Measurements from ENCODE around the gene BMPER. TPM values are rescaled to one million over a fixed set of nuclear protein-coding genes. Genes with fewer than 3 reads are reported as not detected.

Gene BMPER
- polyA plus RNA-seq, 1 donor from 2014 or later: not detected

- H3K27ac Mint-ChIP-seq: no peak overlapping the region
- H3K27me3 Mint-ChIP-seq: peaks cover 4% of the 10 kb centered on the region
- no peaks in the 10 kb centered on the region for H3K36me3 Mint-ChIP-seq
- H3K9me3 Mint-ChIP-seq: no peaks in the 10 kb centered on the region
- H3K4me3 Mint-ChIP-seq: no peak overlapping the region
- H3K4me1 Mint-ChIP-seq: no peaks in the 10 kb centered on the region
Observed at GRCh38 chr7:33882950-33883670, 22.2 kb upstream of the BMPER start.

- H3K27ac Mint-ChIP-seq: no peak overlapping the region
- H3K27me3 Mint-ChIP-seq: peaks cover 4% of the 10 kb centered on the region
- H3K4me3 Mint-ChIP-seq: no peak overlapping the region
- no peaks in the 10 kb centered on the region for H3K4me1 Mint-ChIP-seq
- no peaks in the 10 kb centered on the region for H3K9me3 Mint-ChIP-seq
- H3K36me3 Mint-ChIP-seq: no peaks in the 10 kb centered on the region
Observed at GRCh38 chr7:33883671-33883965, 21.7 kb upstream of the BMPER start.

DNA sequence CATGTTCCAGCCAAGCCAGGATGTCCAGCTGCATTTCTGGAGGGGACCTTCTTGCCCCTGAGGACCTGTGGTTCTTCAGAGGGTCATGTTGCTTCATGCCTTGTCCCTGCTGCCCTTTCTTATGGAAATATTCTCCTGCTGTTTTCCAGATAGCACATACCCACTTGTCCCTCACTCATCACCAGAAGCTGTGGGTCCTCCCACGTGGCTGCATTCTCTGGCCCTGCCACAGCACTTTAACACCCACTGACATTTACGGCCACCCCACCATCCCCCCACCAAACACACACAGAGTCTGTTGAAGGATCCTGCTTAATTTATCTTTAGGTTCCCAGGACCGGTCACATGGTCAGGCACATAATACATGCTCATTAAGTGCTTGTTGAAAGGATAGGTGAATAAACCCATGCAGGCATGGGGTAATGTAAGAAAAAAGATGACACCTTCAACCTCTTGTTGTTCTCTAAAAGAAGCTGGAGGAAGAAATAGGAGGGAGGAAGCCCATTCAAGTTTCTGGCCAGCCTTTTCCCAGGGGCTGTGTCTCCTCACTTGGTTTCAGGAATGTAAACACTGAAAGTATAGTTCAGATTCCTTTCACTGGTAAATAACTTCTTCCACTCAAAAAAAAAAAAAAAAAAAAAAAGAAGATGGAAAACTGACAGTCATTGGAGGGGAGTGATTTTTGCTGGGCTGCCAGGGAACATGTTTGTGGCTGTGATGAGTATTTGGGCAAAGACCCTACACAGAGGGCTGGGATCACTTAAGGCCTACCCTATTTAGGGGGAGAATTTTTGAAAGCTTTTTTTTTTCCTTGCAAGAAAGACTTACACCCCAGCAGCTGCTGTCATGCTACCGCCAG is 19.8 kb upstream of the BMPER start:
- peaks cover 4% of the 10 kb centered on the region for H3K27me3 Mint-ChIP-seq
- H3K36me3 Mint-ChIP-seq: no peaks in the 10 kb centered on the region
- no peaks in the 10 kb centered on the region for H3K9me3 Mint-ChIP-seq
- no peak overlapping the region for H3K4me3 Mint-ChIP-seq
- no peaks in the 10 kb centered on the region for H3K4me1 Mint-ChIP-seq
- H3K27ac Mint-ChIP-seq: no peak overlapping the region

GRCh38 chr7:33886149-33886623 is 19.2 kb upstream of the BMPER start:
- H3K27ac Mint-ChIP-seq: no peak overlapping the region
- H3K4me1 Mint-ChIP-seq: no peaks in the 10 kb centered on the region

GRCh38 chr7:33887266-33887975 is 17.9 kb upstream of the BMPER start:
- H3K9me3 Mint-ChIP-seq: no peaks in the 10 kb centered on the region

More at GRCh38 chr7:33886149-33886623, 19.2 kb upstream of the BMPER start:
- no peaks in the 10 kb centered on the region for H3K9me3 Mint-ChIP-seq
- H3K27me3 Mint-ChIP-seq: peaks cover 4% of the 10 kb centered on the region
- H3K36me3 Mint-ChIP-seq: no peaks in the 10 kb centered on the region
- H3K4me3 Mint-ChIP-seq: no peak overlapping the region

GRCh38 chr7:33888166-33888565 is 17.2 kb upstream of the BMPER start:
- Mint-ChIP-seq H3K36me3 (no peaks in the 10 kb centered on the region), H3K27me3 (peaks cover 6% of the 10 kb centered on the region), H3K4me1 (no peaks in the 10 kb centered on the region), H3K27ac (no peak overlapping the region), H3K9me3 (no peaks in the 10 kb centered on the region), H3K4me3 (no peak overlapping the region)

More at GRCh38 chr7:33887266-33887975, 17.9 kb upstream of the BMPER start:
- H3K36me3 Mint-ChIP-seq: no peaks in the 10 kb centered on the region
- no peaks in the 10 kb centered on the region for H3K4me1 Mint-ChIP-seq
- no peak overlapping the region for H3K27ac Mint-ChIP-seq
- H3K4me3 Mint-ChIP-seq: peak overlapping the region in 1 of 4 donors; percentile 7
- H3K27me3 Mint-ChIP-seq: peaks cover 6% of the 10 kb centered on the region

DNA sequence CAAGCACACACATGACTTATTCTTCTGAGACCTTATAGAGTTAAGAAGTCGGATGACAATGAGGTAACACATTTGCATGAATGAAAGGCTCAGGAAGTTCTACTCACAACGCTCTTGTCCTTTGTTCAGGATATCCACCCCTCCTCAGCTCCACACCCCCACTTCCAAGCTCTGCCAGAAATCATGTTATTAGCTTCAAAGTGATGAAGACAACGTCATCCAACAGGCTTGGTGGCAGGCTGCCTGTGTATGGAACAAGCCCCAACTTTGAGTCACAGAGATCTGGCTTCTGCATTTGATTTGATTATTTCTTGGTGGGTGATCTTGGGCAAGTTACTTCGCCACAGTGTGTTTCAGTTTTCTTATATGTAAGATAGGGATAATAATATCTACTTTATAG is 12.4 kb upstream of the BMPER start:
- Mint-ChIP-seq H3K27me3 (peaks cover 12% of the 10 kb centered on the region), H3K9me3 (peaks cover 0 to 2% (median 2%) of the 10 kb centered on the region in 3 donors)

GRCh38 chr7:33893377-33893776 is 12.0 kb upstream of the BMPER start:
- Mint-ChIP-seq H3K27ac (no peak overlapping the region), H3K36me3 (no peaks in the 10 kb centered on the region), H3K9me3 (peaks cover 0 to 2% (median 2%) of the 10 kb centered on the region in 3 donors), H3K4me1 (peaks cover 0 to 4% (median 0%) of the 10 kb centered on the region in 3 donors), H3K27me3 (peaks cover 15% of the 10 kb centered on the region), H3K4me3 (no peak overlapping the region)

More for the DNA sequence above, 12.4 kb upstream of the BMPER start:
- no peak overlapping the region for H3K27ac Mint-ChIP-seq
- H3K4me3 Mint-ChIP-seq: no peak overlapping the region
- H3K4me1 Mint-ChIP-seq: peaks cover 0 to 4% (median 0%) of the 10 kb centered on the region in 3 donors
- no peaks in the 10 kb centered on the region for H3K36me3 Mint-ChIP-seq

DNA sequence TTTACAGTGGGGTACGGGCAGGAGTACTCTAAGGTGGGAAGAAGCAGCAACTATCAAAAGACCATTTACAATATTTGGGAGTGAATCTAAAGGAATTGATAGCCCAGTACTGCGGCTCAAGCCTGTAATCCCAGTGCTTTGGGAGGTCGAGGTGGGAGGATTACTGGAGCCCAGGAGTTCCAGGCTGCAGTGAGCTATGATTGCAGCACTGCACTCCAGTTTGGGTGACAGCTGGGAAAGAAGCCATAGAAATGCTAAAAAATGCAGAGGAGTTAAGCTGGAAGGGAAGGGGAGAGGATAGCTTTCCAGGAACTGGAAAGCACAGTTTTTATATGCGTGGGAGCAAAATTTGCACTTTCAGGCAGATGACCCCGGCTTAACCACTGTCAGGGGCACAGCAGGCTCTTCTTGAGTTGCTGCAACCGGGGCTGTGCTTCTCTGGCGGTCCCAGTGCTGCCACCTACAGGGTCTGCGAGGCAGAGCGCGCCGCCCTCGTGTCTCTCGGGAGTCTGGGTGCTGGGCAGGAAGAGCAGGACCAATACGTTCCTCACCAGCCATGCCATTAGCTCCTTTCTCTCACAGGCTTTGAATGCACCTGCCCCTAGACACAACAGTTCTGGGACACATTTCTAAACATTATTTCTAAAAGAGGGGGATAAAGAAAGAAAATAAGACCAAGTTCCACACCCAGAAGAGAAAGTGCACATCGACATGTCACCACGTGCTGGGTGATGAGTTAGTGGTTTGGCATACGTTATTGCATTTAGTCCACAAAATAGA is 10.1 kb upstream of the BMPER start:
- peaks cover 16% of the 10 kb centered on the region for H3K27me3 Mint-ChIP-seq
- H3K4me3 Mint-ChIP-seq: no peak overlapping the region
- H3K9me3 Mint-ChIP-seq: peaks cover 0 to 2% (median 2%) of the 10 kb centered on the region in 3 donors
- no peaks in the 10 kb centered on the region for H3K36me3 Mint-ChIP-seq
- H3K27ac Mint-ChIP-seq: no peak overlapping the region
- H3K4me1 Mint-ChIP-seq: peaks cover 0 to 4% (median 0%) of the 10 kb centered on the region in 3 donors

- Mint-ChIP-seq H3K36me3 (peaks cover 3% of the 10 kb centered on the region), H3K4me1 (peaks cover 0 to 7% (median 4%) of the 10 kb centered on the region in 3 donors), H3K27ac (no peak overlapping the region), H3K4me3 (no peak overlapping the region), H3K27me3 (peaks cover 34% of the 10 kb centered on the region), H3K9me3 (peaks cover 0 to 2% (median 2%) of the 10 kb centered on the region in 3 donors)
Observed at GRCh38 chr7:33900501-33900900, 4.8 kb upstream of the BMPER start.

- H3K36me3 Mint-ChIP-seq: peaks cover 3% of the 10 kb centered on the region
- peaks cover 35% of the 10 kb centered on the region for H3K27me3 Mint-ChIP-seq
- peaks cover 0 to 2% (median 2%) of the 10 kb centered on the region in 3 donors for H3K9me3 Mint-ChIP-seq
- H3K27ac Mint-ChIP-seq: no peak overlapping the region
- no peak overlapping the region for H3K4me3 Mint-ChIP-seq
- peaks cover 0 to 7% (median 4%) of the 10 kb centered on the region in 3 donors for H3K4me1 Mint-ChIP-seq
Observed at GRCh38 chr7:33901199-33901598, 4.1 kb upstream of the BMPER start.

DNA sequence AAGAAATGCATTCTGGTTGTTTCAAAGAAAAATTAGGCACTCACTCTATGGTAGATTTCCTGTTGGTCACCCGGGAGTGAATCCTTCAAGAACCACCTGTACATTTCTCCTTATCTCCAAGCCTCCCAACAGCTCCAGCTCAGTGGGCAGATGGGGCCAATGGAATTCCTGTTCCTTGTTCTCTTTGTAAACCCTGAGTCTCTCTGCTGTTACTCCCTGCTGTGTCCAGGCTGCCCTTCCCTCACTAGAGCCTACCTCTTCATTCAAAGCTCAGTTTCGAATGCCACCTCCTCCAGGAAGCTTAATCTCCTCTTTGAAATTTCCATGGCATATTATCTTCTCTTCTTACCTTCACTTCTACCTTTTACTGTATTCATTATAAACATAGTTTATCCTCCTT is 3.5 kb upstream of the BMPER start:
- peaks cover 35% of the 10 kb centered on the region for H3K27me3 Mint-ChIP-seq

GRCh38 chr7:33902746-33903145 is 2.6 kb upstream of the BMPER start:
- peaks cover 3% of the 10 kb centered on the region for H3K36me3 Mint-ChIP-seq
- H3K27me3 Mint-ChIP-seq: peaks cover 37% of the 10 kb centered on the region
- peaks cover 0 to 7% (median 4%) of the 10 kb centered on the region in 3 donors for H3K4me1 Mint-ChIP-seq
- H3K4me3 Mint-ChIP-seq: peak overlapping the region in 2 of 4 donors; percentile 10 to 42
- no peaks in the 10 kb centered on the region for H3K9me3 Mint-ChIP-seq
- no peak overlapping the region for H3K27ac Mint-ChIP-seq

More for the DNA sequence above, 3.5 kb upstream of the BMPER start:
- peaks cover 0 to 7% (median 4%) of the 10 kb centered on the region in 3 donors for H3K4me1 Mint-ChIP-seq
- H3K27ac Mint-ChIP-seq: no peak overlapping the region
- no peaks in the 10 kb centered on the region for H3K9me3 Mint-ChIP-seq
- no peak overlapping the region for H3K4me3 Mint-ChIP-seq
- peaks cover 3% of the 10 kb centered on the region for H3K36me3 Mint-ChIP-seq
